Lung (tissue), 12 donors: ENCODE measurements around the gene SETBP1. TPM values are rescaled to one million over a fixed set of nuclear protein-coding genes. Genes with fewer than 3 reads are reported as not detected.

Source experiments
- ATAC-seq: fragments of 200-7000 bp; cut with Tn5 transposase; one replicate; pipeline ENCODE4 v1.9.1; 2020; ENCODE audit warnings: moderate number of reproducible peaks; ENCODE audit not compliant: insufficient read depth, low FRiP score
- DNase-seq, 3 donors: peaks; one replicate each; pipeline ENCODE4 v3.0.0-alpha.2; 2013 to 2017
- H3K27ac ChIP-seq, 2 donors: one replicate each; pipeline ENCODE4 v1.5.1; 2013; ENCODE audit warnings: mild to moderate bottlenecking in 2 of 2, moderate library complexity in 2 of 2, control low read depth in 1 of 2, inconsistent platforms in 1 of 2, low read depth in 1 of 2, low read length in 1 of 2
- H3K27me3 ChIP-seq, 3 donors: one replicate each; pipeline ENCODE4 v1.5.1; 2013; ENCODE audit warnings: low read length in 2 of 3; ENCODE audit not compliant: control insufficient read depth in 3 of 3, insufficient read depth in 3 of 3
- H3K36me3 ChIP-seq, 4 donors: one replicate each; pipeline ENCODE4 v1.5.1; 2013; ENCODE audit warnings: low read length in 4 of 4, mild to moderate bottlenecking in 1 of 4, moderate library complexity in 1 of 4; ENCODE audit not compliant: control insufficient read depth in 4 of 4, insufficient read depth in 4 of 4
- H3K4me1 ChIP-seq, 5 donors: one replicate each; pipeline ENCODE4 v1.5.1; 2013; ENCODE audit warnings: low read length in 5 of 5, mild to moderate bottlenecking in 2 of 5, moderate library complexity in 1 of 5; ENCODE audit not compliant: control insufficient read depth in 5 of 5, insufficient read depth in 5 of 5
- H3K4me3 ChIP-seq: one replicate; pipeline ENCODE4 v1.5.1; 2013; ENCODE audit warnings: mild to moderate bottlenecking, control low read depth, moderate library complexity
- H3K9ac ChIP-seq, 2 donors: one replicate each; pipeline ENCODE4 v1.5.1; 2013; ENCODE audit warnings: low read length in 2 of 2, control low read depth in 1 of 2; ENCODE audit not compliant: insufficient read depth in 1 of 2
- H3K9me3 ChIP-seq, 4 donors: one replicate each; pipeline ENCODE4 v1.5.1; 2013; ENCODE audit warnings: low read length in 3 of 4, mild to moderate bottlenecking in 1 of 4, moderate library complexity in 1 of 4; ENCODE audit not compliant: control insufficient read depth in 4 of 4, insufficient read depth in 3 of 4
- WGBS, 2 donors: extraction: QIAGEN DNeasy Blood & Tissue Kit; methylation state at CpG; one replicate each; pipeline ENCODE4 v1.1.7; 2013; 5-methylcytosine and 5-hydroxymethylcytosine counted together
- polyA plus RNA-seq, 2 donors: library from polyadenylated mRNA; stranded (reverse); fragments of 200-250 nt; gene quantifications; one replicate each; pipeline ENCODE4 v1.2.1, GENCODE V29; 2013
- total RNA-seq, 2 donors: library from RNA; depleted of rRNA in 1 of 2; stranded (reverse); fragments of >200 nt in 1 of 2; gene quantifications; one replicate each; pipeline ENCODE4 v1.2.1, GENCODE V29; 2014 to 2021
- TF ChIP-seq, protein P1 (sequence below): IDR thresholded peaks from 2 replicates; pipeline ENCODE4 v1.5.1; 2012; ENCODE audit warnings: mild to moderate bottlenecking; ENCODE audit errors: control extremely low read depth, extremely low read depth
- donor health status: control.
- donor health status: control.
- donor health status: Bipolar disorder and iron deficiency.
- donor health status: healthy.
- donor health status: DM: yes; HTN: yes; CAD: no.

SETBP1 gene
- total and polyA plus RNA-seq, 4 donors = 1.6 to 43.8 (median 16.6) TPM

DNA sequence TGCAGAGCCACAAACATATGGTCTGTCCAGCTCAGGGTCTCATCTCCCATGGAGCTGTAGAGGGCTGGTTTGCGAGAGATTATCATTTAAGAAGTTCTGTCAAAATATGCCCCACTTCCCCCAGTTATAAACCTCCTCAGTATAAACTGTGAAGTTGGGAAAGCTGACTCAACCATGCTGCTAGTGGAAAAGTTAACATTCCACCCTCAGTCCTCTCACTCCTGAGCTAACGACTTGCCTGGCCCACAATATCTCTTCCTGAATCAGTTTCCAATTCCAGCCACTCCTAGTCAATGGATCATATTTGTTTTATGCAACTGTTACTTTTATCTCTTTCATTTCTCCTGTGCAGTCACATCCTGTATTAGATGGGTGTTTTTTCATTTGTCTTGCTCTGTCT lies 326.2 kb downstream of the SETBP1 start:
- ATAC-seq (no peak), DNase-seq (no peak)
- no peaks in the 10 kb centered on the region for H3K27me3 ChIP-seq
- no peak overlapping the region for H3K4me3 ChIP-seq
- H3K4me1 ChIP-seq = peaks cover 0 to 9% (median 0%) of the 10 kb centered on the region in 5 donors
- H3K9me3 ChIP-seq = no peaks in the 10 kb centered on the region
- WGBS, 2 donors = 75 to 82% methylated on average over 2 of the region's 2 CpGs
- no peak overlapping the region for H3K9ac ChIP-seq
- H3K36me3 ChIP-seq = peaks cover 0 to 3% (median under 1%) of the 10 kb centered on the region in 4 donors
- TF ChIP-seq, protein P1, sequence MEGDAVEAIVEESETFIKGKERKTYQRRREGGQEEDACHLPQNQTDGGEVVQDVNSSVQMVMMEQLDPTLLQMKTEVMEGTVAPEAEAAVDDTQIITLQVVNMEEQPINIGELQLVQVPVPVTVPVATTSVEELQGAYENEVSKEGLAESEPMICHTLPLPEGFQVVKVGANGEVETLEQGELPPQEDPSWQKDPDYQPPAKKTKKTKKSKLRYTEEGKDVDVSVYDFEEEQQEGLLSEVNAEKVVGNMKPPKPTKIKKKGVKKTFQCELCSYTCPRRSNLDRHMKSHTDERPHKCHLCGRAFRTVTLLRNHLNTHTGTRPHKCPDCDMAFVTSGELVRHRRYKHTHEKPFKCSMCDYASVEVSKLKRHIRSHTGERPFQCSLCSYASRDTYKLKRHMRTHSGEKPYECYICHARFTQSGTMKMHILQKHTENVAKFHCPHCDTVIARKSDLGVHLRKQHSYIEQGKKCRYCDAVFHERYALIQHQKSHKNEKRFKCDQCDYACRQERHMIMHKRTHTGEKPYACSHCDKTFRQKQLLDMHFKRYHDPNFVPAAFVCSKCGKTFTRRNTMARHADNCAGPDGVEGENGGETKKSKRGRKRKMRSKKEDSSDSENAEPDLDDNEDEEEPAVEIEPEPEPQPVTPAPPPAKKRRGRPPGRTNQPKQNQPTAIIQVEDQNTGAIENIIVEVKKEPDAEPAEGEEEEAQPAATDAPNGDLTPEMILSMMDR = no peak
- H3K27ac ChIP-seq = no peak overlapping the region

DNA sequence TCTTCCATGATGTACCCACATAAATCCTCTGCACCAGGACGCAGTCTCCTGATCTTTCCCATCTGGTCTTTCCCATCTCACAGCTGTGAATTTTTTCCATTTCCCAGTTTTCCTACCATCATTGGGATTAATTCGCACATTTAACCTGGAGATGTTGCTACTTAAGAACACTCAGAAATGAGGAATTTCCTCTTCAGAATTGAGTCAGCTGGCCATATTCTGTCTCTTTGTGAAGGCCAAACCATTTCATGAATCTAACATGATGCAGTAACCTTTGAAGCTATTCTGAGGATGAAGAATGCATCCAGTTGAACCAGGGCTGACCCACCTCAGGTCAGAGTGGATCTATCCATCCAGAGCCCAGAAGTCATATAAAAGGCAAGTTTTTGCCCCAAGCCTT lies 326.8 kb downstream of the SETBP1 start:
- DNase-seq (no peak), ATAC-seq (no peak)
- Histone ChIP-seq H3K36me3 (peaks cover 0 to 3% (median under 1%) of the 10 kb centered on the region in 4 donors), H3K4me3 (no peak overlapping the region), H3K9me3 (no peaks in the 10 kb centered on the region), H3K27me3 (no peaks in the 10 kb centered on the region), H3K27ac (no peak overlapping the region), H3K4me1 (peaks cover 0 to 9% (median 0%) of the 10 kb centered on the region in 5 donors), H3K9ac (no peak overlapping the region)
- TF ChIP-seq, protein P1 = no peak
- WGBS, 2 donors = 98% methylated on average over 2 of the region's 2 CpGs

DNA sequence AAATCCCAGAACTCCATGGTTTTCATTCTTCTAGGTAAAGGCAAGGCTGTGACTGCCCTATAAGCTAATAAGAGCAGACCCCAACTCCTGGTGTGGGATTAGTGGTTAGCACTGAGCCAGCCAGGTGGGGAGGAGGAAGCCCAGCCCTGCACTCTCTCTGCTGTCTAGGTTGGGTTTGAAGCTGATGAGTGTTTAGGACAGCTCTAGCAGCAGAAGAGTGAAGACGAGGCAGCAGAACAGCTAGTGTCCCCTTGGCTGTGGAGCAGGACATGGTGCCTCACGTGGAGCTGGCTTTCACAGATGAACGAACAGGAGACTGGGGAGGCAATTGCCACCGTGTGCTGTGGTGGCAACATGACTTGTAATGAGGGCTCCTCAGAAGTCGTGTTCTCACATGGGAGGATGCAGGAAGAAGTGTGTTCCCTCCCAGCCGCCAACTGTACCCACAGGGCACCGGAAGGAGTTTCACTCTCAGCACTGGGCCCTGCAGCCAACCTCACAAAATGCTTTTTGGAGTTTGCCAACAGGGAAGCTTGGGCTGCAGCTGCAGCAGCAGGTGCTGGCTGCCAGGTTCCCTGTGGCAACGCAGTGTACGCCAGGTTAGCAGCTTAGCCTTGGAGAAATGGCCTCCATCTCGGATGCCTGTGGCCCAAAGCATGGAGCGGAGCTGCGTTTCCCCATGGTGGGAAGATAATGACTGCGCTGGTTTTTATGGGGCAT lies 328.2 kb downstream of the SETBP1 start:
- no peak overlapping the region for H3K9ac ChIP-seq
- WGBS, 2 donors = 89 to 91% methylated on average over 13 of the region's 13 CpGs
- TF ChIP-seq, protein P1 = no peak
- H3K9me3 ChIP-seq = no peaks in the 10 kb centered on the region
- no peak overlapping the region for H3K27ac ChIP-seq
- no peaks in the 10 kb centered on the region for H3K27me3 ChIP-seq
- no peak for ATAC-seq
- peaks cover 0 to 2% (median 0%) of the 10 kb centered on the region in 4 donors for H3K36me3 ChIP-seq
- no peak for DNase-seq
- peaks cover 0 to 13% (median 0%) of the 10 kb centered on the region in 5 donors for H3K4me1 ChIP-seq
- no peak overlapping the region for H3K4me3 ChIP-seq

DNA sequence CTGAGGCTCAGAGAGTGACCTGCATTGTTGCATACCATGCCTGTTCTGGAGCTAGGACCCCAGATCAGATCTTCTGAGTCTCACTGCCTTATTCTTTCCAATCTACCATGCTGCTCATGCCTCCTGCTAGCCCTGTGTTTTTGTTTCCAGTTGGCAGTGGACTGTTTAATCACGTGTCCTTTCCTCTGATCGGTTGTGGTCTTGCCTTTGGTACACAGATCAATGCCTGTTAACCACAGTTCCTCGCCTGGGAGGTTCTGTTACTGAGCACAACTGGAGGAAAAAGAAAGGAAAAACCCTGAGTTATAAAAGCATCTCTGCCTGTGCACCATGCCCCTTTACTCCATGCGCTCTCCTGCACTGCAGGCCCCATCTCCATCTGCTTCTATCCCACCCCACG lies 329.1 kb downstream of the SETBP1 start:
- TF ChIP-seq, protein P1 = no peak
- ATAC-seq (no peak), DNase-seq (no peak)
- no peak overlapping the region for H3K27ac ChIP-seq
- WGBS, 2 donors = 89 to 97% methylated on average over 5 of the region's 5 CpGs
- H3K36me3 ChIP-seq = peaks cover 0 to 2% (median 0%) of the 10 kb centered on the region in 4 donors
- no peak overlapping the region for H3K9ac ChIP-seq
- H3K27me3 ChIP-seq = no peaks in the 10 kb centered on the region
- no peak overlapping the region for H3K4me3 ChIP-seq
- no peaks in the 10 kb centered on the region for H3K9me3 ChIP-seq
- peaks cover 0 to 20% (median 3%) of the 10 kb centered on the region in 5 donors for H3K4me1 ChIP-seq
